ENCODE results near the gene DVL3. TPM values are rescaled to one million over a fixed set of nuclear protein-coding genes. Genes with fewer than 3 reads are reported as not detected.

The DVL3 gene
- total and polyA plus RNA-seq, 2 donors (not counting 1 experiment from before 2014, with no cell fraction given) = 42.7 to 92.0 TPM

DNA sequence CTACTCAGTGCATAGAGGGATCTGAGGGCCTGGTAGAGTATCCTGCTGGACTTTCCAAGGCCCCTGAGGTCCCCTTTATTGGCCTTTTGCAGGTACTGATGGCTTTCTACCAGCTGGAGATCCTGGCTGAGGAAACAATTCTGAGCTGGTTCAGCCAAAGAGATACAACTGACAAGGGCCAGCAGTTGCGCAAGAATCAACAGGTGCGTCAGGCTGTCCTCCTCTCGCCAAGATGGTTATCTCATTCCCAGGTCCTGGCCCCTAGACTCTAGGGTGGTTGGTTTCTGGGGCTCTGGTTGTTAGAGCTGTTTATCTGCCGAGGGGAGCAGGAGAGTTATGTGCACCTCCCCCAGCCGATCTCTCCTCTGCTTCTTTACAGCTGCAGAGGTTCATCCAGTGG, 10.7 kb upstream of the DVL3 start:
- DNase-seq (no peak), ATAC-seq (ENCODE audit: low read depth) (no peak)
- no peak for TF ChIP-seq CTCF (IDR thresholded peaks at IDR 0.05)
- TF ChIP-seq EZH2 (IDR thresholded peaks at IDR 0.05; ENCODE audit: borderline replicate concordance, insufficient read depth, low read depth, low read length, poor library complexity, severe bottlenecking) = no peak
- POLR2A ChIA-PET = no interaction called here
- Histone ChIP-seq H3K4me3 (ENCODE audit: control extremely low read depth in 1 of 5, extremely low read depth in 1 of 5, insufficient read depth in 1 of 5, low read depth in 2 of 5, low read length in 4 of 5) (no peak overlapping the region), H3K27me3 (replicated peaks in 1 of 4; ENCODE audit: control extremely low read depth in 1 of 4, control insufficient read depth in 3 of 4, insufficient read depth in 4 of 4, low read length in 3 of 4) (no peaks in the 10 kb centered on the region), H3K79me2 (ENCODE audit: control insufficient read depth, insufficient read depth, low read length) (no peaks in the 10 kb centered on the region), H2AFZ (ENCODE audit: insufficient read depth, low read depth, low read length, poor library complexity, severe bottlenecking) (no peak overlapping the region), H3K9me3 (ENCODE audit: control extremely low read depth in 1 of 3, control insufficient read depth in 2 of 3, insufficient read depth in 1 of 3, low read length in 2 of 3) (no peaks in the 10 kb centered on the region), H3K36me3 (replicated peaks in 1 of 2; ENCODE audit: control extremely low read depth in 1 of 2, control insufficient read depth in 1 of 2, extremely low read depth in 1 of 2, insufficient read depth in 2 of 2, low read length in 1 of 2) (peaks cover 28 to 63% of the 10 kb centered on the region in 2 experiments), H3K9ac (ENCODE audit: low read length) (no peak overlapping the region), H3K27ac (ENCODE audit: low read length in 2 of 2) (peak overlapping the region in 1 of 2 donors; percentile 9), H3K4me2 (replicated peaks; ENCODE audit: low read depth, low read length, poor library complexity, severe bottlenecking) (no peak overlapping the region), H4K20me1 (ENCODE audit: control insufficient read depth, insufficient read depth, low read length, poor library complexity, severe bottlenecking) (peaks cover 8% of the 10 kb centered on the region), H3K4me1 (ENCODE audit: control insufficient read depth in 2 of 2, insufficient read depth in 2 of 2, low read length in 2 of 2) (peaks cover 11 to 12% of the 10 kb centered on the region in 2 donors)
- CTCF ChIA-PET = interaction anchor here (1.0 to 3.1 kb wide), 10 partner anchors 10 to 145 kb away, joined by 3 to 15 read pairs (median 6); partner anchors contain the start of genes DVL3, EEF1AKMT4 and EIF2B5
- intact Hi-C loops (cut with micrococcal nuclease) = no loop called here
- no peaks in the 10 kb centered on the region for H3K27me3 Mint-ChIP-seq
- H3K4me1 Mint-ChIP-seq = peaks cover 11% of the 10 kb centered on the region
- no peaks in the 10 kb centered on the region for H3K9me3 Mint-ChIP-seq (ENCODE audit: insufficient read depth)
- 92% methylated on average over 5 of the region's 5 CpGs for WGBS (ENCODE audit: insufficient coverage)
- H3K4me3 Mint-ChIP-seq = no peak overlapping the region
- H3K27ac Mint-ChIP-seq = no peak overlapping the region

DNA sequence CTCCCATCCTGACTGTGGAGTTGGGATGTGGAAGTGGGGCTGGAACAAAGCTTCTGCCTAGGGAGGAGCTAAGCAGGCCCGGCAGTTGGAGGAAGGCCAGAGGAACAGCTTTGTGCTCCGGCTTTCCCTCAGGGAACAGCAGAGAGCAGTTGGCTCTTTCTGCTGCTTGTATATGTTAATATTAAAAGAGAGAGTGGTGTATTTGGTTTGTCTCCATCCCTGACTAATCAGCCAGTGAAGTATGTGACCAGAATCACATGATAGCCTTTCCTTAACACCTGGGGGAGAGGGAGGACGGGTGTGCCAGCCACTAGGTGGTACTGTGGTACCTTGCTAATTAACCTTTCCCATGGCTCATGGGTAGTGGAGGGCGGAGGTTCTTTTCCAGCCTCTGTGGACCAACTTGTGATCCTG, 10.1 kb upstream of the DVL3 start:
- peak; percentile 64 for ATAC-seq (ENCODE audit: low read depth)
- H3K4me3 ChIP-seq (ENCODE audit: control extremely low read depth in 1 of 5, extremely low read depth in 1 of 5, insufficient read depth in 1 of 5, low read depth in 2 of 5, low read length in 4 of 5) = no peak overlapping the region

More for the DNA sequence above, 10.1 kb upstream of the DVL3 start:
- POLR2A ChIA-PET = no interaction called here
- H3K4me3 Mint-ChIP-seq = no peak overlapping the region
- intact Hi-C loops (cut with micrococcal nuclease) = loop anchor here (1.0 kb wide), 1 partner anchor 105 kb away; no protein-coding TSS in a partner anchor
- H3K79me2 ChIP-seq (ENCODE audit: control insufficient read depth, insufficient read depth, low read length) = no peaks in the 10 kb centered on the region
- H4K20me1 ChIP-seq (ENCODE audit: control insufficient read depth, insufficient read depth, low read length, poor library complexity, severe bottlenecking) = peaks cover 5% of the 10 kb centered on the region
- no peaks in the 10 kb centered on the region for H3K9me3 ChIP-seq (ENCODE audit: control extremely low read depth in 1 of 3, control insufficient read depth in 2 of 3, insufficient read depth in 1 of 3, low read length in 2 of 3)
- CTCF ChIA-PET = interaction anchor here (0.7 to 3.1 kb wide), 12 partner anchors 8 to 144 kb away, joined by 3 to 15 read pairs (median 5); partner anchors contain the start of genes DVL3, EEF1AKMT4 and EIF2B5
- no peak for TF ChIP-seq EZH2 (IDR thresholded peaks at IDR 0.05; ENCODE audit: borderline replicate concordance, insufficient read depth, low read depth, low read length, poor library complexity, severe bottlenecking)
- TF ChIP-seq CTCF (IDR thresholded peaks at IDR 0.05) = peak; percentile 17
- peak; percentile 61 for DNase-seq
- H3K27me3 Mint-ChIP-seq = no peaks in the 10 kb centered on the region
- no peaks in the 10 kb centered on the region for H3K27me3 ChIP-seq (replicated peaks in 1 of 4; ENCODE audit: control extremely low read depth in 1 of 4, control insufficient read depth in 3 of 4, insufficient read depth in 4 of 4, low read length in 3 of 4)
- peaks cover 11 to 12% of the 10 kb centered on the region in 2 donors for H3K4me1 ChIP-seq (ENCODE audit: control insufficient read depth in 2 of 2, insufficient read depth in 2 of 2, low read length in 2 of 2)
- no peaks in the 10 kb centered on the region for H3K9me3 Mint-ChIP-seq (ENCODE audit: insufficient read depth)
- H3K9ac ChIP-seq (ENCODE audit: low read length) = no peak overlapping the region
- H2AFZ ChIP-seq (ENCODE audit: insufficient read depth, low read depth, low read length, poor library complexity, severe bottlenecking) = no peak overlapping the region
- H3K4me1 Mint-ChIP-seq = peaks cover 11% of the 10 kb centered on the region
- peaks cover 28 to 62% of the 10 kb centered on the region in 2 experiments for H3K36me3 ChIP-seq (replicated peaks in 1 of 2; ENCODE audit: control extremely low read depth in 1 of 2, control insufficient read depth in 1 of 2, extremely low read depth in 1 of 2, insufficient read depth in 2 of 2, low read length in 1 of 2)
- H3K27ac ChIP-seq (ENCODE audit: low read length in 2 of 2) = peak overlapping the region in 1 of 2 donors; percentile 9
- no peak overlapping the region for H3K4me2 ChIP-seq (replicated peaks; ENCODE audit: low read depth, low read length, poor library complexity, severe bottlenecking)
- H3K27ac Mint-ChIP-seq = peak overlapping the region; percentile 70
- 86% methylated on average over 3 of the region's 4 CpGs for WGBS (ENCODE audit: insufficient coverage)
